Neural progenitor cell (in vitro differentiated cells): ENCODE data around the gene DNTTIP2. TPM values are rescaled to one million over a fixed set of nuclear protein-coding genes. Genes with fewer than 3 reads are reported as not detected.

Experiments used
- DNase-seq: peaks from one replicate; pipeline ENCODE4 v3.0.0-alpha.2; 2016; ENCODE audit warnings: low spot score
- H2AFZ ChIP-seq: fragments of 200-600 bp; sonication (generic); replicated peaks from 2 replicates; pipeline ENCODE4 v1.6.1; 2016; ENCODE audit warnings: antibody characterized with exemption
- H3F3A ChIP-seq: fragments of 200-600 bp; sonication (generic); 2 replicates; pipeline ENCODE4 v1.6.1; 2016; ENCODE audit warnings: antibody characterized with exemption, low read depth
- H3K27ac ChIP-seq: fragments of 200-600 bp; sonication (generic); 2 replicates; pipeline ENCODE4 v1.5.1; 2016; ENCODE audit warnings: mild to moderate bottlenecking
- H3K27me3 ChIP-seq: fragments of 200-600 bp; sonication (generic); 2 replicates; pipeline ENCODE4 v1.6.1; 2016; ENCODE audit warnings: mild to moderate bottlenecking, moderate library complexity
- H3K36me3 ChIP-seq: fragments of 200-600 bp; sonication (generic); 2 replicates; pipeline ENCODE4 v1.5.1; 2016
- H3K4me1 ChIP-seq: fragments of 200-600 bp; sonication (generic); 2 replicates; pipeline ENCODE4 v1.6.1; 2016; ENCODE audit warnings: mixed run types
- H3K4me2 ChIP-seq: fragments of 200-600 bp; sonication (generic); 2 replicates; pipeline ENCODE4 v1.6.1; 2016
- H3K4me3 ChIP-seq: fragments of 200-600 bp; sonication (generic); 2 replicates; pipeline ENCODE4 v1.5.1; 2016
- H3K79me2 ChIP-seq: fragments of 200-600 bp; sonication (generic); 2 replicates; pipeline ENCODE4 v1.6.1; 2016; ENCODE audit warnings: low read depth
- H3K9ac ChIP-seq: fragments of 200-600 bp; sonication (generic); 2 replicates; pipeline ENCODE4 v1.6.1; 2016
- H3K9me3 ChIP-seq: fragments of 200-600 bp; sonication (generic); 2 replicates; pipeline ENCODE4 v1.5.1; 2016; ENCODE audit warnings: low read depth
- H4K20me1 ChIP-seq: fragments of 200-600 bp; sonication (generic); 2 replicates; pipeline ENCODE4 v1.6.1; 2016; ENCODE audit warnings: low read depth
- H3K27ac Mint-ChIP-seq: 3 replicates; pipeline ENCODE4 v1.8.0; 2021; ENCODE audit warnings: mixed read lengths
- H3K27me3 Mint-ChIP-seq: 2 replicates; pipeline ENCODE4 v1.8.0; 2022; ENCODE audit warnings: low read depth, mild to moderate bottlenecking, inconsistent platforms, moderate library complexity, mixed read lengths; ENCODE audit not compliant: insufficient read depth
- H3K36me3 Mint-ChIP-seq: 3 replicates; pipeline ENCODE4 v1.8.0; 2021; ENCODE audit warnings: mixed read lengths
- H3K4me1 Mint-ChIP-seq: 3 replicates; pipeline ENCODE4 v1.8.0; 2021; ENCODE audit warnings: mixed read lengths
- H3K4me3 Mint-ChIP-seq: 3 replicates; pipeline ENCODE4 v1.8.0; 2021; ENCODE audit warnings: mild to moderate bottlenecking, moderate library complexity, mixed read lengths
- H3K9me3 Mint-ChIP-seq: 3 replicates; pipeline ENCODE4 v1.8.0; 2020; ENCODE audit warnings: mixed read lengths
- EZH2 ChIP-seq: fragments of 200-600 bp; sonication (generic); IDR thresholded peaks from 2 replicates; pipeline ENCODE4 v1.6.1; 2017; ENCODE audit warnings: antibody characterized with exemption, mild to moderate bottlenecking, moderate library complexity
- EZH2phosphoT487 ChIP-seq: fragments of 200-600 bp; sonication (generic); IDR thresholded peaks from 2 replicates; pipeline ENCODE4 v1.6.1; 2017; ENCODE audit warnings: antibody characterized with exemption
- microRNA counts: library from miRNA; unstranded; fragments of <30 nt; microRNA quantifications from one replicate; lab custom pipeline; 2016
- microRNA-seq: library from miRNA; unstranded; fragments of <30 nt; microRNA quantifications from one replicate; pipeline ENCODE4, GENCODE V29; 2016
- small RNA-seq: library from RNA; depleted of rRNA; stranded (forward); fragments of <200 nt; gene quantifications from one replicate; pipeline ENCODE3, GENCODE V24; 2015
- total RNA-seq: library from RNA; depleted of rRNA; stranded (reverse); fragments of >200 nt; gene quantifications from 2 replicates; pipeline ENCODE4 v1.2.3, GENCODE V29; 2015; ENCODE audit warnings: low replicate concordance
- TF ChIP-seq, protein P1 (sequence below): fragments of 200-600 bp; sonication (generic); IDR thresholded peaks from 2 replicates; pipeline ENCODE4 v1.5.1; 2017; ENCODE audit warnings: antibody characterized with exemption, mild to moderate bottlenecking

DNTTIP2 gene
- total RNA-seq, 1 donor from 2014 or later = 62.5 TPM

DNA sequence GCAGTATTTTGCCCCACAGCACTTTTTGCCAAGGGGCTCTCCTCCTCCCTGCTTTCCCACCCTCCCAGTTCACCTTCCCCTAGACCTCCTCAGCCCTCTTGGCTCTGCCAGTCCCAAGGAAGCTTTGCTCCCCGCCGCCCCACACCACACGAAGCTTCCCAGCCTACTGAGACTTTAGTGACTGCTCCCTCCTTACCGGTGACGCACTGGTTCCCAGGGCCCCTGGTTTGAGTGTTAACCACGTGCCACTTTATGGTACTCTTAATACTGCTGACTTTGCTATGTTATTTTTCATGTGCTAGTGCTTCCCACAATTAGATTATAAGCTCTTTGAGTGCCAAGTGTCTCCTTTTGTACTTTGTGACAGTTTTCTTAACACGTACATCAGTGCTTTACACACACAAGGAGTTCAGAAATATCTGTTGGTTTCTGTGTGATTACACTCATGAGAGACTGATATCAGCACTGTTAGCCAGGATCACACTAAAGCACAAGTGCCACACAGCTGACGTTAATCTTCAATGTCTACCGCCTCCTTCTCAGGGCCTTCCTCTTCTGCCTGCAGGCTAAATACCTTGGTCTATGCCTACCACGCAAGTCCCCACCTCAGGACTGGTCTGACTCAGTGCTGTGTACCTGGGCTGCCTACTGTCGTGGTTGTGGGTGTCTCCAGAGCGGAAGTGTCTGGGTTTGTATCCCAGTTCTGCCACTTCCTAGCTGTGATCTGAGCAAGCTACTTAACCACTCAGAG is 61.0 kb downstream of the DNTTIP2 start:
- H3K27me3 ChIP-seq = no peaks in the 10 kb centered on the region
- TF ChIP-seq EZH2 = no peak
- Mint-ChIP-seq H3K27ac (no peak overlapping the region), H3K27me3 (peaks cover 4% of the 10 kb centered on the region), H3K9me3 (no peaks in the 10 kb centered on the region), H3K4me3 (no peak overlapping the region), H3K36me3 (peaks cover 3% of the 10 kb centered on the region), H3K4me1 (peaks cover 46% of the 10 kb centered on the region)
- H3K4me1 ChIP-seq = peaks cover 14% of the 10 kb centered on the region
- H3K9me3 ChIP-seq = no peaks in the 10 kb centered on the region
- H3K9ac ChIP-seq = no peak overlapping the region
- no peak overlapping the region for H3K27ac ChIP-seq
- H3F3A ChIP-seq = no peaks in the 10 kb centered on the region
- no peaks in the 10 kb centered on the region for H3K36me3 ChIP-seq
- H3K79me2 ChIP-seq = no peaks in the 10 kb centered on the region
- H4K20me1 ChIP-seq = peaks cover 6% of the 10 kb centered on the region
- no peak overlapping the region for H2AFZ ChIP-seq
- H3K4me2 ChIP-seq = no peak overlapping the region
- H3K4me3 ChIP-seq = no peak overlapping the region
- DNase-seq = no peak

DNA sequence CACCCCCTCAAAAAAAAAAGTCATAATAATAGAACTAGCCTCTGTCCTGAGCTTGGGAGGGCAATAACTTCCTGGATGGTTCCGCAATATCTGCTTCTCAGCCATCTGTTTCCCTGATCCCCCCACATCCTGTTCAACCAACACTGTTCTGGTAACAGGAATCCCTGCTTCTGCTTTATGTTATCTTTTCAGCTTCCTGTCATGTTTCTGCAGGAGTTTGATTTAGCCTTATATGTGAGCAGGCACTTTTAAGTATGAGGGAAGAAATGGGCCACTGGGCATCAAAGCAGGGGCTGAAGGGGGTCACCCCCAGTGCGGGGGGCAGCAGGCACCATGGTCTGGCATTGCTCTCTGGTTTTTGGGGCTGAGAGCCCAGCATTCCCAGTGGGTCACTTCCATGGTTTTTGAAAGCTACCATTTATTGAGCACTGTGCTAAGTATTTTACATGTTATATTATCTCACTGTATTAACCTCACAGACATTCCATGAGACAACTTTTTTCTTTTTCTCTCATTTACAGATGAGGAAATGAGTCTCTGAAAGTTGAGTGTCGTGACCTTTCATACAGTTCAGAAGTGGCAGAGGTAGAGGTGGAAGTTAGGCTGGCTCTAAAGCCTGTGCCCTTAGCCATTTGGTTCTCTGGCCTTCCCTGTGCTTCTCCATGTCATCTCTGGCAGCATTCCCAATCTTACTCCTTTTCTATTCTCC is 61.9 kb downstream of the DNTTIP2 start:
- Histone ChIP-seq H3K4me2 (no peak overlapping the region), H4K20me1 (peaks cover 6% of the 10 kb centered on the region), H3K36me3 (no peaks in the 10 kb centered on the region), H3K9me3 (no peaks in the 10 kb centered on the region), H3K4me3 (no peak overlapping the region), H3K27ac (no peak overlapping the region), H3K79me2 (no peaks in the 10 kb centered on the region), H3F3A (no peaks in the 10 kb centered on the region), H3K9ac (no peak overlapping the region), H3K4me1 (peaks cover 14% of the 10 kb centered on the region), H2AFZ (no peak overlapping the region), H3K27me3 (no peaks in the 10 kb centered on the region)
- Mint-ChIP-seq H3K9me3 (no peaks in the 10 kb centered on the region), H3K27ac (no peak overlapping the region), H3K36me3 (peaks cover 8% of the 10 kb centered on the region), H3K4me3 (no peak overlapping the region), H3K4me1 (peaks cover 50% of the 10 kb centered on the region), H3K27me3 (peaks cover 6% of the 10 kb centered on the region)
- TF ChIP-seq, protein P1, sequence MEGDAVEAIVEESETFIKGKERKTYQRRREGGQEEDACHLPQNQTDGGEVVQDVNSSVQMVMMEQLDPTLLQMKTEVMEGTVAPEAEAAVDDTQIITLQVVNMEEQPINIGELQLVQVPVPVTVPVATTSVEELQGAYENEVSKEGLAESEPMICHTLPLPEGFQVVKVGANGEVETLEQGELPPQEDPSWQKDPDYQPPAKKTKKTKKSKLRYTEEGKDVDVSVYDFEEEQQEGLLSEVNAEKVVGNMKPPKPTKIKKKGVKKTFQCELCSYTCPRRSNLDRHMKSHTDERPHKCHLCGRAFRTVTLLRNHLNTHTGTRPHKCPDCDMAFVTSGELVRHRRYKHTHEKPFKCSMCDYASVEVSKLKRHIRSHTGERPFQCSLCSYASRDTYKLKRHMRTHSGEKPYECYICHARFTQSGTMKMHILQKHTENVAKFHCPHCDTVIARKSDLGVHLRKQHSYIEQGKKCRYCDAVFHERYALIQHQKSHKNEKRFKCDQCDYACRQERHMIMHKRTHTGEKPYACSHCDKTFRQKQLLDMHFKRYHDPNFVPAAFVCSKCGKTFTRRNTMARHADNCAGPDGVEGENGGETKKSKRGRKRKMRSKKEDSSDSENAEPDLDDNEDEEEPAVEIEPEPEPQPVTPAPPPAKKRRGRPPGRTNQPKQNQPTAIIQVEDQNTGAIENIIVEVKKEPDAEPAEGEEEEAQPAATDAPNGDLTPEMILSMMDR = no peak
- TF ChIP-seq EZH2 (no peak), EZH2phosphoT487 (no peak)
- no peak for DNase-seq

MicroRNAs within 50 kb of the gene (microRNA counts, 767-probe panel; counts per million panel counts)
- microRNA hsa-miR-760 (lab: Ali Mortazavi, UCI) = 460 counts per million, percentile 90 among the panel's probes with 10 or more counts

Small RNAs within 50 kb of the gene (microRNA-seq; reads per million reads assigned to microRNA genes)
- gene MIR760 = 18.5 reads per million, percentile 49 among the genes with 10 or more reads in this experiment

Small RNAs within 50 kb of the gene (small RNA-seq; reads per million reads assigned to genes)
- gene AL117351.2 (not detected), gene MIR760 (0.07 reads per million)

Other genes starting within 250 kb of the DNTTIP2 start
- gene BCAR3, start 197.4 kb downstream of the DNTTIP2 start, total RNA-seq = 11.7 and 12.4 TPM in 2 replicates
- gene GCLM, start 30.2 kb upstream of the DNTTIP2 start, total RNA-seq = 3.7 and 4.8 TPM in 2 replicates
- gene ABCA4, start 241.9 kb upstream of the DNTTIP2 start, total RNA-seq = 0.87 and 1.2 TPM in 2 replicates